Activated naive CD4-positive, alpha-beta T cell treated with anti-CD3 and anti-CD28 coated beads, Interleukin-2, amount 50 U/mL, for 16 hours (primary cell): ENCODE results near the gene SERPINA3.
"Not testable (repeated sequence)": the region's sequence is repeated elsewhere in the genome, so short reads cannot be mapped to it uniquely, and the experiment has no call there.

Experiments
- DNase-seq: peaks from one replicate; pipeline ENCODE4 v3.0.0-alpha.2; 2020

Gene SERPINA3

DNA sequence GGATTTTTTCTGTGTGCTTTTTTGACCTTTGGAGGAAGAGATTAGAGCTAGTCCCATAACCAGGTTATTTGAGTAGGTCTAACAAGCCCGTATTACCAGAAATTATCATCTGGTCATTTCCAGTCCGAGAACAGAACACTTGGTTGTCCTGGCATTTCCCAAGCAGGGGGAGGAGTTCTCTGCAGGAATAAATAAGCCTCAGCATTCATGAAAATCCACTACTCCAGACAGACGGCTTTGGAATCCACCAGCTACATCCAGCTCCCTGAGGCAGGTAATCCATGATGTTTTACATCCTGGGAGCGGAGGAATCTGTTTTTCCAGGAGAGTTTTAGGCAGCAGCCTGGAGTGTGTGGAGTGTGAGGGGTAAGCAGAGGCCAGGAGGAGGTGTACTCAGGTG lies at the start of gene SERPINA3:
Gene SERPINA3 (plus strand): TSS at position 218 of the 400 bp plus-strand sequence. CDS start 2,051 bp downstream, outside the sequence.
- DNase-seq: no peak

DNA sequence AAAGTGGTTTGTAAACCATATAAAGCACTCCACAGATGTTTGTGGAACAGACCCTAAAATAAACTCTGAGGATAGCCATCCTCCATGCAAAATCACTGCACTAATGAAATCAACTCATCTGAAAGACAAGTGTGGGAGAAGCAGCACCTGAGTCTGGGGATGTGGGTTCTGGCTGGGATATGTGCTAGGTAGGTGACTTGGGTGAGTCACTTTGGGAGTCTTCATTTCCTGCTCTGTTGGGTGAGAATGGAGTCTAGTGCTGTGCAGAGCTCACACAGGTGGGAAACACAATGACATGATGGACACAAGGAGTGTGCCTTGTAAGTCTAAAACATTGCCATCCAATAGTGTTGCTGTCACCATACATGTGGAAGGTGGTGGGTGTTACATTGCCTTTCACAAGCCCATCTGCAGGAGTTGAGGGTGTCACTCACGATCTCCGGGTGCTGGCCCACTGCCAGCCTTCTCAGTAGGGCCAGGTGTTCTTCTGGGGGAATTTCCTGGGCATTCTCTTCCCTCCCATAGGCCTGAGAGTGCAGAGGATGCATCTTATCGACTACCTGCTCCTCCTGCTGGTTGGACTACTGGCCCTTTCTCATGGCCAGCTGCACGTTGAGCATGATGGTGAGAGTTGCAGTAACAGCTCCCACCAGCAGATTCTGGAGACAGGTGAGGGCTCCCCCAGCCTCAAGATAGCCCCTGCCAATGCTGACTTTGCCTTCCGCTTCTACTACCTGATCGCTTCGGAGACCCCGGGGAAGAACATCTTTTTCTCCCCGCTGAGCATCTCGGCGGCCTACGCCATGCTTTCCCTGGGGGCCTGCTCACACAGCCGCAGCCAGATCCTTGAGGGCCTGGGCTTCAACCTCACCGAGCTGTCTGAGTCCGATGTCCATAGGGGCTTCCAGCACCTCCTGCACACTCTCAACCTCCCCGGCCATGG lies 49.0 kb upstream of the SERPINA3 start:
- no peak for DNase-seq

DNA sequence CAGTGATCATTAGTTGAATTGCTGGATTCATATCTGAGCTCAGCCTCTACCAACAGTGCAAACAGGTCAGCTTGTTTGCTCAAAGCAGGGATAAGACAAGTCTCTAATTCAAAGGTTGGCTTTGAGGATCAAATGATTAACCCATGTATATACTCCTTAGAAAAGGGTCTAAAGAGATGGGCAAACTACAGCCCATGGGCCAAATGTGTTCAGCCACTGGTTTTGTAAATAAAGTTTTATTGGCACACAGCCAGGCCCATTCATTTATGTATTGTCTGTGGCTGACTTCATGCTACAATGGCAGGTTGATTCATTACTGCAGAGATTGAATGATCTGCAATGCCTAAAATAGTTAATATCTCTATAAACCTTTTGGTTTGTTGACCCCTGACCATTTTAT lies 47.8 kb upstream of the SERPINA3 start:
- DNase-seq: no peak

DNA sequence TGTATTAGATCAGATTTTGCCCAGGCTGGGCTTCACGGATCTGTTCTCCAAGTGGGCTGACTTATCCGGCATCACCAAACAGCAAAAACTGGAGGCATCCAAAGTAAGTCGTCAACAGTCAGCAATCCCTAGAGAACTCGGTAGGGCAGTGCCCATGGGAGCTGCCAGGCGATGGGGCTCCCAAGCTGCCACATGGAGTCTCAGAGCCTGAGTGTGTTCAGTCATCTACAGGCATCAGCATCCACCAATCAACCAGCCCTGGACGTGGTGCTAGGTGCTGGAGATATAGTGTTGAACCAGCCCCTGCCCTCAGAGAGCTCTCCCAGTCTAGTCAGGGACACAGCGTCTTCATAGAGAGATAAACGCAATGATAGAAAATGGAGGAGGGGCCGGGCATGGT lies 44.0 kb upstream of the SERPINA3 start:
- DNase-seq: no peak

DNA sequence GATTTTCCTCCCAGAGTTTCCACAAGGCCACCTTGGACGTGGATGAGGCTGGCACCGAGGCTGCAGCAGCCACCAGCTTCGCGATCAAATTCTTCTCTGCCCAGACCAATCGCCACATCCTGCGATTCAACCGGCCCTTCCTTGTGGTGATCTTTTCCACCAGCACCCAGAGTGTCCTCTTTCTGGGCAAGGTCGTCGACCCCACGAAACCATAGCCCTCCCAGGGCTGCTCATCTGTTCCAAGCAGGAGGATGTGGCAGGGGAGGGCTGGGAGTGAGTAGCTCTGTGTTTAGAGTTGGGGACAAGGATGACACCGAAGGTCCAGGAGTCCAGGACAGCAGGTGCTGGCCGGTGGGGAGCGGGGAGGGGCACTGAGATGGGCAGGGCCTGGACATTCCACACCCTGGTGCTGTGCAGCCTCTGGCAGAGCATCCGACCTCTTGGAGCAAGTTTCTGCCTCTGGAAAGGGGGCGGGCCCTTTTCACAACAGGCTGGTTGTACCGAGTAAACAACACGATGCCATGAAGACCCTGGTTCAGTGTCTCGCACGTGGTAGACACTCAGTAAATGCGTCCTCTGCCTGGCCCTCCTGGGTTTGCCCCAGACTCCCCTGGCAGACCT lies 42.7 kb upstream of the SERPINA3 start:
- no peak for DNase-seq

DNA sequence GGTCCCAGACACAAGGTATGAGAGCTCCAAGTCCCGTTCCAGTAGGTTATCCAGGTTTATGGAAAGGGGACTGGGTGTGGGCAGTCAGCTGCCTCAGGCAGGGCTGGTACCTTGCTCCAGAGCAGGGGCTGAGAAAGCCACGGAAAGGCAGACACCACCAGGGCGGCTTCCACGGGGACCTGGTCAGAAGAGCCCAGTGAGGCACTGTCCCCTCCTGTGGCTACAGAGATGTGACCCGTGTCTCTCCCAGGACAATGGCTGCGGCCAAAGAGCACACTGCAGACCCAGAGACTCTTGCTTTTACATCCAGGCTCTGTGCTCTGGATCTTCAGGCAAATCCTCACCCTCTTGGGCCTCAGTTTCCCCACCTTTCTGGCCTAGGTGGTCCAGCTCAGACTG lies 42.2 kb upstream of the SERPINA3 start:
- DNase-seq: no peak

DNA sequence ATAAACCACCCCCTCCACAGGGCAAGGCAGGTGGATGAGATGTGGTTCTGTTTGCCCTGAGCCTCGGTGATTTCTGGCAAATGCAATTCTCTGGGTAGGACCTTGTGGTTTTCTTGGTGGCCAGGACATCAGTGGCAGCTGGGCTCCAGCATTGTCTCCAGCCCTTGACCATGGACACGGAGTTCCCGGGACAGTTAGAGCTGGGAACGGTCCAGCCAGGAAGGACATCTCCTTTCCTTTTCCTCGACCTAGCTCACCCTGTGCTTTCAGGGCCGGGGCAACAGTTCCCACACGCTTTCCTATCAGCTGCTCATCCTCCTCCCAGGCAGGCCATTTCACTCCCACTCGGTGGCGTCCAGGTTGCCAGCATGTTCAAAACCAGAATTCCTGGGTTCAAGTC lies 41.8 kb upstream of the SERPINA3 start:
- no peak for DNase-seq

DNA sequence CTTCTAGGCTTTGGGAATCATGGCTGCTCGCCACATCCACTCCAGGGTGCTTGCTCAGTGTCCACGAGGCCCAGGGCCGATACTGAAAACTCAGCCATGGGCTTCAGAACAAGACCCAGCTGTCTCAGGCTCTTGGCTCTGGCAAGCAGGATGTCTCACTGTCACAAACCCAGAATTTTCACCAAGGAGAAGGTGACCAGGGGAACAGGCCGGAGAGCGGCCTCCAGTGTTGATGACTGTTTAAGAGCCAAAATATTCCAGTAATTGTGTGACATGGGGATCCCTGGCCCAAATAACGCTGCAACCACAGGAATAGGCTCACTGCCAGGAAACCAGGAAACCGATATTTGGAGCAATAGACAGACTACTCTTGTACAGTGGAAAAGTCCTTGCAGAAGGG lies 40.8 kb upstream of the SERPINA3 start:
- DNase-seq: no peak

DNA sequence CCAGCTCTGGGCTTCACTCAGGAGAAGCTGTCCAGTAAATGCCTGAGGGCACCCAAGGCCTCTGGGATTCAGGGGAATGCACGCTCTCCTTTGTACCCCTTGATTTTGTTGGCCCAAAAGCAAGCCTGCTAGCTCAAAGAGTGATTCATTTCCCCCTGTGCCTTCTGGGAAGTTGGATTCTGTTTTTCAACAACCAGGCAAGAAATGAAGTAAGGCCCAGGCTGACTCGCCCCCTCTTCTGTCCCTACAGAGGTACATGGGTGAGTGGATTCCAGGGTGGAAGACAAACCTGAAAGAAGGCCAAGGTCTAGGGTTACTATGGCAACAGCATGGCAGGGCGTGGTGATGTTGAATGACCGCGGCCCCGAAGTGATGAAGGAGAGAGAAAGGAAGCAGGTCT lies 40.2 kb upstream of the SERPINA3 start:
- DNase-seq: no peak

DNA sequence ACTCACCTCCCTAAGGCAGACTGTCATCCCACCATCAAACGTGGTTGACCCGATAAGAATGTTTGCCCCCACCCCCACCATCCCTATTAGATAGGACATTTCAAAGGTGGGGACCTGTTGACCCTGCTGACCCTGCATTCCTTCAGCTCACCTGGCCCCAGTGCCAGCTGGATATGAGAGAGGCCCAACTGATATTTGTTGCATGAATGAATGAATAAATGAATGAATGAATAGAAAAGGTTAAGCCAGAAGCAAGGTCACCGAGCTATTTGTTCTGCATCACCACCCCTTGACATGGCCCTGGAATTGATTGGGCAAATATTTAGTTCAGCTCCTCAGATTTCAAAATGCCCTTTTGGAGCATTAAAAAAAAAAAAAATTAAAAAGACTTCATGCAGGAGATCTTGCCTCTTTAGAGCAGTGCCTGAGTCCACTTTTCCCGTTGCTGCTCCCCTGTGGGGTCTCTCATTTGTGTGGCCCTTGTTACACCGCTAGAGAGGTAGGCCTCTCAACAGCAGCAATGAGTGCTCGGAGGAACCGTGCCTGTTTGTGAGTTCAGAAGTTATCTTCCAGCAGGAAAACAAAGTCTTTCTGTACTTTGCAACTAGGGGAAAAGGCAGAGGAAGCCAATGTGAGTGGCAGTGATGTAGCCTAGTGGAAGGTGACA lies 39.4 kb upstream of the SERPINA3 start:
- no peak for DNase-seq

DNA sequence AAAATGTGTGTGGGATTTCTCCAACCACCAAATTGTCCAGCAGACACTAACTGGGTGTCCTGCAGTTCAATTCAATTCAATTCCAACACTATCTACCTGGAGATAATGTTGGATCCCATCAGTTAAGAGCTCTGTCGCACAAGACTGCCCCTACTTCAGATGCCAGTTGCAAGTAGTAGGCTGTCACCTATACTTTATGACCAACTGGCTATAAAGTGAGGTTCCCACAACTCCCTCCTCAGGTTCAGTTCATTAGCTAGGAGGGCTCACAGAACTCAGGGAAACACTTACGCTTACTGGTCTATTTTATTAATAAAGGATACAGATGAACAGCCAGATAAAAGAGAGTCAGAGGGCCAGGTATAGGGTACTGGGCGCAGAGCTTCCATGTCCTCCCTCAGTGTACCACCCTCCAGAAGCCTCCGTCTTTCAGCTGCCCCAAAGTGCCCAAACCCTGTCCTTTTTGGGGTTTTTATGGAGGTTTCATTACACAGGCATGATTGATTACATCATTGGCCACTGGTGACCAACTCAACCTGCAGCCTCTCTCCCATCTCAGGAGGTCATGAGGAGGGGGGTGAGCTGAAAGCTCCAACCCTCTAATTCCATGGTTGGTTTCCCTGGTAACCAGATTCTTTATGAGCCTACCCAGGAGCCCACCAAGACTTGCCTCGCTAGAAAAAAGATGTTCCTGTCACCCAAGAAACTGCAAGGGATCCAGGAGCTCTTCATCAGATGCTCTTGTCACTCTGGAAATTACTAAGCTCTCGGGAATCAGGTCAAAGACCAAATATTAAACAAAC lies 38.5 kb upstream of the SERPINA3 start:
- DNase-seq: no peak

DNA sequence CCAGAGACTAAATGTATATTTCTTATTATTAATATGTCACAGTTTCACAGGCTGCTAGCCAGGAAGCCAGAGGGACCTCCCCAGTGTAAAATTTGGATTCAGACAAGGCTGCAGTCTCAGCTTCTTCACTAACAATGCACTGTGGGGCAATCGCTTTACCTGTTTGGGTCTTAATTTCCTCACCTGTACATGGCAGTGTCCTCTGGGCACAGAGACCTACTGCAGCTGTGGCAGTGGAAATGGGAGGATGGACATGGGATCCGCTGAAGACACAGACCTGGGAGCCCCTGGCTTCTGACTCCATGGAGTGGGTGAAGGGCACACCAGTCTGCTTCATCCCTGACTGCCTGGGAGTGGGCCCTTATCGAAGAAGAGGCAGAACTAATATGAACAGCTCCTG lies 37.9 kb upstream of the SERPINA3 start:
- no peak for DNase-seq

DNA sequence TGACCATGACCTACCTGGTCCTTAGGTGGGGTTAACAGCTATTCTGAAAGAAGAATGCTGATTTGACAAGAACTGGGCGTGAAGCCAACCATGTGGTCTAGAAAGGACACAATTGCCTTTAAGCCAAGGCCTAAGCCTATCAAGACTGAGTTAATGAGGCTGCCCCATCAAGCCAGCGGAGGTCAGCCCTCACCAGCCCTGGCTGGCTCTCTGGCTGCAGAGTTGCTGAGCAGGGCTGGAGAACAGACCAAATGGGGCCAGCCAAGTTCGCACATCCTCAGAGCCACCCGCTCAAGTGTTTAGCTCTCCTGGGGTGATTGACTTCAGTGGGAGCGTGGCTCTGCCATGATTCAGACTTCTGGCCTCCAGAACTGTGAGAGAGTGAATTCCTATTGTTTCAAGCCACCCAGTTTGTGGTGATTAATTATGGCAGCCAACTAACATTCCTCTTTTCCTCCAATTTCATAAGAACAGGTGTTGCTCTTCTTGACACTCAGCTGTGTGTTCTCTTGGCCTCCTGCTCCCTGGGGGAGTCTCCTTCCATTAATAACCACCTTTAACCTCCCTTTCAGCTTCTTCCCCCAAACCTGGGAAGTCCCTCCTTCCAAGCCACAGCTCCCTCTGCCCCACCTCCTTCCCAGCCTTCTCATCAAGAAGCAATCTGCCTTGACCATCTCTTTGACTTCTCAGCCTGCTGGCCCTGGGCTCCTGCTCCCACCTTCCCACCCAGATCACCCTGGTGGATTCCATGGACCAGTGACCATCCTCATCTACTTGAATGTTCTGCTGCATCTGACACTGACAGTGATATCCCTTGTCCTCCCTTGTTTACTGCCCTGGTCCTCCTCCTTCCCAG lies 36.2 kb upstream of the SERPINA3 start:
- DNase-seq: no peak

DNA sequence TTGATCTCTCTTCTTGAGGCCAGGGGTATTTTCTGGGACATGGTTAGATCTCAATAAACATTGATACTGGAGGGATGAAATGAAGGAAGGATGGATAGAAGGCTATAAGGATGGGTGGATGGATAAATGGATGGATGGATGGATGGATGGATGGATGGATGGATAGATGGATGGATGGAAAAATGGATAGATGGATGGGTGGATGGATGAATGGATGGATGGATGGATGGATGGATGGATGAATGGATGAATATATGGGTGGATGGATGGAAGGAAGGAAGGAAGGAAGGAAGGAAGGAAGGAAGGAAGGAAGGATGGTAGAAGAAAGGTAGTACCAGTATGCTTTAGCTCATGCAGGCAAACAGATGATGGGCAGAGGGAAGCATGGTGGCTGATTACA lies 34.7 kb upstream of the SERPINA3 start:
- DNase-seq: not testable (repeated sequence)

DNA sequence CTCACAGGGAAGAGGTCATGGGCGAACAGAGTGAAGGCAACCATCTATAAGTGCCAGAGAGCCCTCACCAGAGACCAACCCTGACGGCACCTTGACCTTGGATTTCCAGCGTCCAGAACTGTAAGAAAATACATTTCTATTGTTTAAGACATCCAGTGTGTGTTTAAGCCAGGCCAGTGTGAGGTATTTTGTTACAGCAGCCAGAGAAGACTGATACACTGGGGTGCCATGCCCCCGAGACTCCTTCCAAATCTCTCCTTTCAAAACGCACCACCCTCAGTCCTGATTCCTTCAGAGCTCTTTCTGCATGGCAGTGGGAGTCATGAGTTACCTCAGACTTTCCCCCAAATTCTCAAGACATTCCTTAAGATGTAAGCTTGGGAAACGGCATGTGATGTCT lies 33.5 kb upstream of the SERPINA3 start:
- DNase-seq: no peak

DNA sequence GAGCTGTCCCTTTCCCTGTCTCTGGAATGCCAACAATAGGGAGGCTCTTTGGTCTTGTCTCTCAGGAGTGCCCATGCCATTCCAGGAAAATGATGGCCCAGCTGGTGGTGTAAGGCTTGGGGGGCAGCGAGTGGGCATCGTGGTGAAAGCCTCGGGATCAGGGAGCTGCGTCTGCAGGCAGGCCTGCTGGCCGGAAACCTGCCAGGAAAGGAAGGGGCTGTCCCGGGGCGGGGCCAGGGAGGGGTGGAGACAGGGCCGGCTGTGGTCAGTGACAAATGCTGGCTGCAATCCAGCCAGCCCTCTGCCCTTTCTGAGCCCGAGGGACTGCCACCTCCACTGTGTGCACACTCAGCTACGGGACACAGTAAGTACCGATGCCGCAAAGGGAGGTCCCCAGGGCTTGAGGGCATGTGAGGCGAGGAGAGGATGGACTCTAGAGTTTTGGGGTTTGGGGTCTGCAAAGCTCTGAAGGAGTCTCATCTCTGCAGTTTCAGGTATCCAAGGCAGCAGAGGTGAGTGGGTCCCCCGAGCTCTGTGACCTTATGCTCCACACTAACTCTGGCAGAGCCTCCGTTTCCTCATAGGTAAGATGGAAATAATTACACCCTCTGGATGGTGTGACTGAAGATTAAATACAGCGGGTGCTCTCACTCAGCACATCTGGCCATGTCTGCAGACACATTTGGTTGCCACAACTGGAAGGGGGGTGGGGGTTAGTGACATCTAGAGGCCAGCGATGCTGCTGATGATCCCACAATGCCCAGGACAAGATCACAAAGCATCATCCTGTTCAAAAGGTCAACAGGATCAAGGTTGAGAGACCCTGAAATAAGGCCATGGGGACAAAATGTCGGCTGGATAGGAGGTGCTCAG lies 30.8 kb upstream of the SERPINA3 start, which contains the start of gene SERPINA5:
Gene SERPINA5 (plus strand): TSS at position 300 of the 873 bp plus-strand sequence. CDS start 5,937 bp downstream, outside the sequence.
- no peak for DNase-seq

DNA sequence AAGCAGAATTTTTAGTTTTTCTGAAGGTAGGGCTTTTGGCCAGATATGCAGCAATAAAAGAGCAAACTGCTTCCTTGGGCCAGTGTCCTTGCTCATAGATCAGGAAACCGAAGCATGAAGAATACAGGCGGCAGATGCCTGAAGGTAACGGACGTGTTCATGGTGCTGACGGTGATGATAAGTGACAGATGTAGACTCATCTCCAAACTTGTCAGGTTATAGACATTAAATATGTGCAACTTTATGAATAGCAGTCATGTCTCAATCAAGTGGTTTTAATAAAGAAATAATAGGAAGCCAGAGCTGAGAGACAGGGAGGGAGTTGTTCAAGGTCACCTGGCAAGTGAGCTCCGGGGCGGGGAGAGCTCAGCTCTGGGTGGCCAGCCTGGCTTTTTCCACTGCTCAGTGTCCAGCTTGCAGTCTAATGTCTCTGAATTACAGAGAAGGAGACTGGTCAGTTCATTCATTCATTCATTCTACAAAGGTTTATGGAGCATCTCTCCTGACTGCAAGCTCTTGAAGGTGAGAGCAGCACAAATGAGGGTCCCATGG lies 29.9 kb upstream of the SERPINA3 start:
- DNase-seq: no peak

DNA sequence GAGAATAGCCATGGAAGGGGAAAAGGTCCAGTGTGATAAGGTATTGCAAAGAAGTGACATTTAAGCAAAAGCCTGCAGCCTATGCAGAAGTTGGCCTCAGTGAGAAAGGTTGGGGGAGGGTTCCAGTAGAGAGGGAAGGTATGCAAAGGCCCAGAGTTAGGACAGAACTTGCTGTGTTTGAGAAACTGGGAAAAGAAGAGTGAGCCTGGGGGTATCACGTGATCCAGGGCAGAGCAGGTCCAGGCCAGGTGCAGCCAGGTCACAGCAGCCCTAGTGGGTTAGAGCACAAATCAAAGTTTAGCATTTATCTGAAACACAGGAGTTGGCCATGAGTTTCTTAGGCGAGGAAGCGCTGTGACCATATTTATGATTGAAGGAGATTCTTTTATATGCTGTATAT lies 29.3 kb upstream of the SERPINA3 start:
- no peak for DNase-seq

DNA sequence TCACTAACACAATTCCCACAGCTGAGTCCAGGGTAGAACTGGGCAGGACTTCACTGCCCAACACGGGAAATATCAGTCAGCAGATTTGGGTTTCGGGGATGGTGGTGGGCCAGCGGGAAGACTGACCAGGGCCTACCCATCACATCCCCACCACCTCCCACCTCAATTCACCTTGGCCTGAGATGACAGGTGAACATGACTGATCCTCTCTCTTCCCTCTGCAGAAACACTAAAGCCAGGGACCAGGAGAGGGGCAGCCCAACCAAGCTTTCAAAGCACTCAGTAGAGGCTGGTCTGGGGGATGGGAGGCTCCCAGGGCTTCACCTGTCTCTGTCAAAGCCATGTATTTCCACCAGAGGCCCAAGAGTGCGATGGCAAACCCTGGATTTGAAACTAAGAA lies 28.6 kb upstream of the SERPINA3 start:
- DNase-seq: no peak

DNA sequence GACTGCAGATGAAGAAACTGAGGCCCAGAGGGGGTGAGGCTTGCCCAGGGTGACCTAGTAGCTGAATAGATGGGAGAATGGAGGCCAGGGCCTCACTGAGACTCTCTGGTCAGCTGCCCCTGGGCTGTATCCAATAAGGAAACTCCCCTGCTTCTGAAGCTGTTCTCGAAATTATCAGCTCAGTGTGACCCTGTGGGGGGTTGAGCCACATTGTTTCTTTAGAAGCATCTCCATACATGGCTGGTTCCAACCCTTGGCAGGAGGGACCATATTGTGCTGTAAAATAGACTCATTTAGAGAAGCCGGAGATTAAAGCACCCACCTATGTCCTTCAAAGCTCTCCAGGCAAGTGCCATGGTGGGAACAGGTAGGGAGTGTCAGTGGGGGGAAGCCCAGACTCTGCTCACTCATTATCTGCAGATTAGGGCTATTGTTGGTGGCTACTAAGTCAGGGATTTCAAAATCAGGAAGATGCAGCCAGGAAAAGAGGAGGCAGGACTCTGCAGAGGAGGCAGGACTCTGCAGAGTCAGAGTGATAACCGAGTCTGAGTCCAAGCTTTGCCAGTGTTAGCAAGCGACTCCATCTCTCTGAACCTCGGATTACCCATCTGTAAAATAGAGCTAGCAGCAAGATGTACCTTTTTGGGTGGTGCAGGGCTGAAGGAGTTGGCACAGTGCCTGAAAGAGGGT lies 27.5 kb upstream of the SERPINA3 start:
- no peak for DNase-seq
